Thyroid gland (tissue), 4 donors: ENCODE data around the gene ACTR8. TPM values are rescaled to one million over a fixed set of nuclear protein-coding genes. Genes with fewer than 3 reads are reported as not detected.
A peak's percentile ranks its signal among the peaks of the same experiment; 100 is the strongest.

Experiments used
- DNase-seq, 2 donors: peaks; one replicate each; pipeline ENCODE4 v3.0.0-alpha.2; 2019
- H3K27ac ChIP-seq, 3 donors: fragments of 200-600 bp; sonication (generic); 1 replicate in 2 of 3; 2 replicates in 1 of 3; pipeline ENCODE4 v1.5.1; 2016 to 2019; ENCODE audit warnings: mild to moderate bottlenecking in 1 of 3, moderate library complexity in 1 of 3
- H3K27me3 ChIP-seq: fragments of 200-600 bp; sonication (generic); one replicate; pipeline ENCODE4 v1.5.1; 2019
- H3K36me3 ChIP-seq, 2 donors: fragments of 200-600 bp; sonication (generic); one replicate each; pipeline ENCODE4 v1.5.1; 2016 to 2019
- H3K4me1 ChIP-seq, 2 donors: fragments of 200-600 bp; sonication (generic); one replicate each; pipeline ENCODE4 v1.5.1; 2017 to 2019
- H3K4me3 ChIP-seq, 3 donors: fragments of 200-600 bp; sonication (generic); replicated peaks in 1 of 3; 1 replicate in 2 of 3; 2 replicates in 1 of 3; pipeline ENCODE4 v1.5.1; 2016; ENCODE audit warnings: mild to moderate bottlenecking in 1 of 3
- H3K9me3 ChIP-seq: fragments of 200-600 bp; sonication (generic); one replicate; pipeline ENCODE4 v1.5.1; 2017
- CTCF ChIP-seq, 6 experiments: fragments of 200-600 bp in 3 of 6; fragments of 450-650 bp in 3 of 6; sonication (generic) in 3 of 6; IDR thresholded peaks; one replicate each; pipeline ENCODE4 v1.5.1; 2016 to 2019; ENCODE audit warnings: antibody characterized with exemption in 6 of 6, mild to moderate bottlenecking in 2 of 6, inconsistent platforms in 1 of 6, moderate library complexity in 1 of 6
- POLR2A ChIP-seq, 2 donors: fragments of 450-650 bp; IDR thresholded peaks; one replicate each; pipeline ENCODE4 v1.6.1; 2017; ENCODE audit warnings: antibody characterized with exemption in 2 of 2, mild to moderate bottlenecking in 2 of 2, moderate library complexity in 1 of 2
- WGBS, 2 donors: methylation state at CpG; one replicate each; pipeline ENCODE4 v1.1.5; 2017; 5-methylcytosine and 5-hydroxymethylcytosine counted together
- intact Hi-C: fragments of 100-400 bp; cut with DNase I; formaldehyde crosslinking; loops from one replicate; pipeline ENCODE4 v1.15.1; 2023
- total RNA-seq, 4 donors: library from RNA; depleted of rRNA; stranded (reverse); fragments of >200 nt; gene quantifications; one replicate each; pipeline ENCODE4 v1.2.3, GENCODE V29; 2016

ACTR8 gene
- total RNA-seq, 4 donors from 2014 or later, result 29.0 to 31.7 (median 29.4) TPM

- peak; percentile 100 for DNase-seq
- 1 to 2% methylated on average over 6 to 24 of the region's 73 CpGs for WGBS, 2 donors
- H3K36me3 ChIP-seq, result peaks cover 0 to 2% of the 10 kb centered on the region in 2 donors
- no peaks in the 10 kb centered on the region for H3K27me3 ChIP-seq
- TF ChIP-seq POLR2A (IDR thresholded peaks at IDR 0.05) (peak; percentile 70 to 97), CTCF (IDR thresholded peaks at IDR 0.05) (no peak)
- intact Hi-C loops, result no loop called here
- peaks cover 21 to 33% of the 10 kb centered on the region in 2 donors for H3K4me1 ChIP-seq
- peak within 1 kb of the TSS; percentile 38 to 85 (median 85) for H3K4me3 ChIP-seq
- H3K9me3 ChIP-seq, result no peaks in the 10 kb centered on the region
- peak within 1 kb of the TSS; percentile 91 to 93 (median 91) for H3K27ac ChIP-seq
These were observed 9.7 kb upstream of the ACTR8 start, which contains the start of gene SELENOK for GRCh38 chr3:53891497-53892285. Gene SELENOK, minus strand, starts transcription at chr3:53891859.

GRCh38 chr3:53890726-53891475, 8.9 kb upstream of the ACTR8 start:
- Histone ChIP-seq H3K36me3 (peaks cover 3 to 5% of the 10 kb centered on the region in 2 donors), H3K27me3 (no peaks in the 10 kb centered on the region), H3K4me1 (peaks cover 21 to 33% of the 10 kb centered on the region in 2 donors), H3K9me3 (no peaks in the 10 kb centered on the region), H3K27ac (peak overlapping the region; percentile 61 to 93 (median 91)), H3K4me3 (peak overlapping the region; percentile 38 to 85 (median 85))
- peak in 1 of 2 donors; percentile 23 for DNase-seq
- intact Hi-C loops, result no loop called here
- WGBS, 2 donors, result 3% methylated on average over 21 of the region's 21 CpGs
- no peak for TF ChIP-seq CTCF (IDR thresholded peaks at IDR 0.05)
- TF ChIP-seq POLR2A (IDR thresholded peaks at IDR 0.05), result no peak

DNA sequence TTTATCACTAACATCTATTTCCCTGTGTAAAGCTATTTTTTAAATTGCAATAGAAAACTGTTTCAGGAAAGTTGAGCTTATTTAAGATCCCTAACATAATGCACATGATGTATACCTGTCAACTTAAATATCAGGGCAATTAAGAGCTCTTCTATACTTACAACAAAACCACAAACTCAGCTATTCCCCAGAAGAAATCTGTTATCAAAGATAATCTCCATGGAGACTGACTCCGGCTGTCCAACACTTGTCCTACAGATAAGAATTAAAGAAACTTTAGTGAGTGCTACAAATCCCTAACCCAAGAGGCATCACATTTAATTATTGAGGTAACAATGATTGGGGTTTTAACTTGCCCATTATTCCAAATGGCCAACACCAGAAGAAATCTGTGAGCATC, 6.3 kb upstream of the ACTR8 start:
- Histone ChIP-seq H3K36me3 (peaks cover 12 to 25% of the 10 kb centered on the region in 2 donors), H3K27ac (no peak overlapping the region), H3K9me3 (no peaks in the 10 kb centered on the region), H3K27me3 (no peaks in the 10 kb centered on the region), H3K4me3 (no peak overlapping the region), H3K4me1 (peaks cover 21 to 33% of the 10 kb centered on the region in 2 donors)
- intact Hi-C loops, result no loop called here
- no peak for DNase-seq
- TF ChIP-seq CTCF (IDR thresholded peaks at IDR 0.05) (no peak), POLR2A (IDR thresholded peaks at IDR 0.05) (no peak)
- WGBS, 2 donors, result 96% methylated on average over 1 of the region's 1 CpG

DNA sequence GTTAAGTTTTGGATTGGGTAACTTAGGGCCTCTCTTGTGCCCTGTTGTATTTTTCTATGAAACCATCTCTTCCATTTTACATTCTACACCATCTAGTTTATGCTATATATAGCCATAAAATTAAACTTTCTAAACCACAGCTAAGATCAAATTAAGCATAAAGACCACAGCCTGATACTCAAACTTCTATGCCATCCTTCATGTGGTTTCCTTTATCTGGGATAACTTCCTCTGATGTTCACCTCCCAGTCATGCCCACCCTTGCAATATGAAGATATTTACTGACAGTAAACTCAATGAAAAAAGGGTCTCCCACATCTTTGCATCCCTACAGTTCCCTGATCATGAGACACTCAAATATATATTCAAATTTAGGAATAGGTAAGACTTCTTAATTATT, 5.5 kb upstream of the ACTR8 start:
- intact Hi-C loops, result no loop called here
- no peak overlapping the region for H3K27ac ChIP-seq
- peaks cover 12 to 25% of the 10 kb centered on the region in 2 donors for H3K36me3 ChIP-seq
- peaks cover 19 to 30% of the 10 kb centered on the region in 2 donors for H3K4me1 ChIP-seq
- TF ChIP-seq CTCF (IDR thresholded peaks at IDR 0.05) (no peak), POLR2A (IDR thresholded peaks at IDR 0.05) (no peak)
- no peaks in the 10 kb centered on the region for H3K27me3 ChIP-seq
- DNase-seq, result no peak
- H3K9me3 ChIP-seq, result no peaks in the 10 kb centered on the region
- no peak overlapping the region for H3K4me3 ChIP-seq

GRCh38 chr3:53885239-53885638, 3.3 kb upstream of the ACTR8 start:
- no peak overlapping the region for H3K27ac ChIP-seq
- DNase-seq, result no peak
- H3K9me3 ChIP-seq, result no peaks in the 10 kb centered on the region
- intact Hi-C loops, result no loop called here
- TF ChIP-seq POLR2A (IDR thresholded peaks at IDR 0.05) (no peak), CTCF (IDR thresholded peaks at IDR 0.05) (no peak)
- 94 to 95% methylated on average over 3 of the region's 3 CpGs for WGBS, 2 donors
- H3K4me3 ChIP-seq, result no peak overlapping the region
- peaks cover 20 to 27% of the 10 kb centered on the region in 2 donors for H3K4me1 ChIP-seq
- H3K36me3 ChIP-seq, result peaks cover 12 to 25% of the 10 kb centered on the region in 2 donors
- no peaks in the 10 kb centered on the region for H3K27me3 ChIP-seq
